Stimulated activated CD8-positive, alpha-beta memory T cell treated with anti-CD3 and anti-CD28 coated beads, Interleukin-2, amount 100 ng/mL, for 48 hours (primary cell): ENCODE results near the gene CHRNA3.
"Not testable (repeated sequence)": the region's sequence is repeated elsewhere in the genome, so short reads cannot be mapped to it uniquely, and the experiment has no call there.

Experiments
- DNase-seq, 2 donors: peaks; one replicate each; pipeline ENCODE4 v3.0.0-alpha.2; 2020; ENCODE audit warnings: low read depth in 2 of 2

Gene CHRNA3

GRCh38 chr15:78617516-78617915, 3.3 kb downstream of the CHRNA3 start:
- no peak for DNase-seq

- DNase-seq: no peak
Measured at GRCh38 chr15:78617076-78617475, 3.7 kb downstream of the CHRNA3 start.

- no peak for DNase-seq
Measured at GRCh38 chr15:78616506-78616905, 4.3 kb downstream of the CHRNA3 start.

- DNase-seq: no peak
Measured at GRCh38 chr15:78615151-78615589, 5.6 kb downstream of the CHRNA3 start.

- no peak for DNase-seq
Measured at GRCh38 chr15:78614021-78614420, 6.8 kb downstream of the CHRNA3 start.

GRCh38 chr15:78609551-78609950, 11.2 kb downstream of the CHRNA3 start:
- not testable (repeated sequence) for DNase-seq

- no peak for DNase-seq
Measured at GRCh38 chr15:78605680-78606079, 15.1 kb downstream of the CHRNA3 start.

GRCh38 chr15:78605201-78605600, 15.6 kb downstream of the CHRNA3 start:
- no peak for DNase-seq

GRCh38 chr15:78604420-78604819, 16.4 kb downstream of the CHRNA3 start:
- DNase-seq: no peak

GRCh38 chr15:78603467-78603866, 17.3 kb downstream of the CHRNA3 start:
- no peak for DNase-seq

GRCh38 chr15:78599189-78599588, 21.6 kb downstream of the CHRNA3 start:
- DNase-seq: no peak

GRCh38 chr15:78598348-78598747, 22.4 kb downstream of the CHRNA3 start:
- no peak for DNase-seq

- DNase-seq: no peak
Measured at GRCh38 chr15:78597583-78597982, 23.2 kb downstream of the CHRNA3 start.

- no peak for DNase-seq
Measured at GRCh38 chr15:78574944-78575343, 45.9 kb downstream of the CHRNA3 start.

- no peak for DNase-seq
Measured at GRCh38 chr15:78573416-78573815, 47.4 kb downstream of the CHRNA3 start.

- no peak for DNase-seq
Measured at GRCh38 chr15:78571382-78571781, 49.4 kb downstream of the CHRNA3 start.

GRCh38 chr15:78570710-78571109, 50.1 kb downstream of the CHRNA3 start:
- no peak for DNase-seq

- no peak for DNase-seq
Measured at GRCh38 chr15:78567531-78567930, 53.3 kb downstream of the CHRNA3 start.

- no peak for DNase-seq
Measured at GRCh38 chr15:78565951-78566774, 54.6 kb downstream of the CHRNA3 start.

GRCh38 chr15:78565097-78565950, 55.5 kb downstream of the CHRNA3 start, which contains the start of gene CHRNA5:
Gene CHRNA5, plus strand, starts transcription at chr15:78565520. Its CDS starts 200 bp downstream, at chr15:78565720.
- peak; percentile 74 to 89 for DNase-seq

- DNase-seq: no peak
Measured at GRCh38 chr15:78564743-78565096, 56.1 kb downstream of the CHRNA3 start.

- no peak for DNase-seq
Measured at GRCh38 chr15:78563092-78563491, 57.7 kb downstream of the CHRNA3 start.

GRCh38 chr15:78561490-78561889, 59.3 kb downstream of the CHRNA3 start:
- DNase-seq: no peak
